Parathyroid adenoma (tissue), 2 donors: ENCODE results near the gene OSCAR.
"Not testable (repeated sequence)": the region's sequence is repeated elsewhere in the genome, so short reads cannot be mapped to it uniquely, and the experiment has no call there.

ENCODE experiments used
- H2AFZ ChIP-seq: fragments of 300-600 bp; sonication (generic); one replicate; pipeline ENCODE4 v1.7.0; 2017; ENCODE audit warnings: antibody characterized with exemption, mild to moderate bottlenecking
- H3K27ac ChIP-seq: fragments of 300-600 bp; sonication (generic); one replicate; pipeline ENCODE4 v1.7.0; 2017
- H3K27me3 ChIP-seq: fragments of 300-600 bp; sonication (generic); one replicate; pipeline ENCODE4 v1.7.0; 2017; ENCODE audit warnings: low read length; ENCODE audit not compliant: control insufficient read depth, insufficient read depth
- H3K36me3 ChIP-seq: fragments of 300-600 bp; sonication (generic); one replicate; pipeline ENCODE4 v1.7.0; 2017; ENCODE audit warnings: low read length; ENCODE audit not compliant: control insufficient read depth, insufficient read depth
- H3K4me1 ChIP-seq: fragments of 300-600 bp; sonication (generic); one replicate; pipeline ENCODE4 v1.7.0; 2017; ENCODE audit warnings: control low read depth
- H3K4me2 ChIP-seq: fragments of 300-600 bp; sonication (generic); one replicate; pipeline ENCODE4 v1.7.0; 2017; ENCODE audit warnings: low read length
- H3K4me3 ChIP-seq: fragments of 300-600 bp; sonication (generic); one replicate; pipeline ENCODE4 v1.7.0; 2017; ENCODE audit warnings: low read depth, low read length
- H3K79me2 ChIP-seq: fragments of 300-600 bp; sonication (generic); one replicate; pipeline ENCODE4 v1.7.0; 2017; ENCODE audit warnings: control low read depth
- H3K9ac ChIP-seq: fragments of 300-600 bp; sonication (generic); one replicate; pipeline ENCODE4 v1.7.0; 2017; ENCODE audit warnings: mild to moderate bottlenecking
- H3K9me3 ChIP-seq: fragments of 300-600 bp; sonication (generic); one replicate; pipeline ENCODE4 v1.7.0; 2017; ENCODE audit warnings: low read length; ENCODE audit not compliant: control insufficient read depth
- CTCF ChIP-seq: fragments of 300-600 bp; sonication (generic); IDR thresholded peaks from one replicate; pipeline ENCODE4 v1.7.0; 2017; ENCODE audit warnings: antibody characterized with exemption, mild to moderate bottlenecking
- donor health status: primary hyperparathyroidism.

OSCAR gene

DNA sequence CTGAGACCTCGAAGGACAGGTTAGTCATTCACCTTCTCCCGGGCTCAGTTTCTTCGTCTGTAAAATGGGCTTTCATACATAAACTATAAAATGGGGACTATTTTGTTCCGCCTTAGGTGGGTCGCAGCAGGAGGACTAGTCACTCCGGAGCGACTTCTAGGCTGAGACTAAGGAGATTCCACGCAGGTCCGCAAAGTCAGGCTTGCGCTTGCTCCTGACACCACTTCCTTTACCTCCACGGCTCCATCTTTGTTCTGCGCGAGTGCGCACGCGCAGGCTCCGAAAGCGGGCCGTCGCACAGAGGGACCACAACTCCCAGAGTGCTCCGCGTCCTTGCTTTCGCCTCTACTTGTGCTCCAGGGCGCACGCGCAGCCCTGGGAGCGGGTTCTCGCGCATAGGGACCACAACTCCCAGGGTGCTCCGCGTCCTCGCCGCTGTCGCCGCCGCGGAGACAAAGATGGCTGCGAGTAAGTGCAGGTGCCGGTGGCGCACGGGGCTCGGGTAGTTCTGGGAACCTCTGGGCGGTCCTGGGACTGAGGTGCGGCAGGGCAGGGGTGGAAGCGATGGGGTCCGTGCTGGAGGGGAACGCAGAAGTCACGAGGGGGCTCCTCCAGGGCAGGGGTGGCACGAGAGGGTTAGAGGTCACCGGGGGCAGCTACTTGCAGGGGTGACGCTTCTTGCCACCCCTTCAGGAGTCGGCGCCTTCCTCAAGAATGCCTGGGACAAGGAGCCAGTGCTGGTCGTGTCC, 2.0 kb upstream of the OSCAR start, which contains the start of gene NDUFA3:
Gene NDUFA3 (plus strand): TSS at position 435 of the 749 bp plus-strand sequence. CDS start 24 bp downstream, at position 459.
- H3K9ac ChIP-seq = peak within 1 kb of the TSS; percentile 42
- peak within 1 kb of the TSS; percentile 60 for H3K27ac ChIP-seq
- H3K4me2 ChIP-seq = peak within 1 kb of the TSS; percentile 83
- H3K4me1 ChIP-seq = no peaks in the 10 kb centered on the region
- H3K27me3 ChIP-seq = no peaks in the 10 kb centered on the region
- H3K36me3 ChIP-seq = no peaks in the 10 kb centered on the region
- H3K9me3 ChIP-seq = no peaks in the 10 kb centered on the region
- no peak for TF ChIP-seq CTCF
- H3K79me2 ChIP-seq = peaks cover 16% of the 10 kb centered on the region
- peak within 1 kb of the TSS; percentile 94 for H2AFZ ChIP-seq
- peak within 1 kb of the TSS; percentile 74 for H3K4me3 ChIP-seq

DNA sequence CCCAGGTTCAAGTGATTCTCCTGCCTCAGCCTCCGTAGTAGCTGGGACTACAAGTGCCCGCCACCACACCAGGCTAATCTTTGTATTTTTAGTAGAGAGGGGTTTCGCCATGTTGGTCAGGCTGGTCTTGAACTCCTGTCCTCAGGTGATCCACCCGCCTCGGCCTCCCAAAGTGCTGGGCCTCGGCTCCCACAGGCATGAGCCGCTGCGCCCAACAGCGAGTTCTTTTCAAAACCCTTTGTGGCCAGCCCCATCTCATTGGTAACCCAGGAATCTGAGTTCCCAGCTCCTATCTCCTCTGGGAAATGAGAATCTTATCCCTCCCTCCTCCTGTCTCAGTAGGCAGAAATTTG, 724 bp downstream of the OSCAR start:
- H3K4me3 ChIP-seq = not testable (repeated sequence)
- H3K79me2 ChIP-seq = peaks cover 13% of the 10 kb centered on the region

GRCh38 chr19:54099190-54099902, 1.3 kb downstream of the OSCAR start:
- no peaks in the 10 kb centered on the region for H3K27me3 ChIP-seq
- no peak overlapping the region for H2AFZ ChIP-seq
- peaks cover 11% of the 10 kb centered on the region for H3K79me2 ChIP-seq
- H3K4me3 ChIP-seq = no peak overlapping the region
- no peaks in the 10 kb centered on the region for H3K4me1 ChIP-seq
- no peak for TF ChIP-seq CTCF
- no peak overlapping the region for H3K9ac ChIP-seq
- no peaks in the 10 kb centered on the region for H3K9me3 ChIP-seq
- H3K4me2 ChIP-seq = no peak overlapping the region
- no peaks in the 10 kb centered on the region for H3K36me3 ChIP-seq
- H3K27ac ChIP-seq = no peak overlapping the region

More for the DNA sequence above, 724 bp downstream of the OSCAR start:
- not testable (repeated sequence) for H2AFZ ChIP-seq, H3K36me3 ChIP-seq, H3K4me2 ChIP-seq, H3K4me1 ChIP-seq, H3K27ac ChIP-seq, H3K9me3 ChIP-seq, H3K27me3 ChIP-seq, H3K9ac ChIP-seq

- H3K9ac ChIP-seq = peak overlapping the region; percentile 21
- H3K79me2 ChIP-seq = no peaks in the 10 kb centered on the region
- peak overlapping the region; percentile 67 for H3K27ac ChIP-seq
These were observed 3.9 kb downstream of the OSCAR start for GRCh38 chr19:54096617-54097106.

DNA sequence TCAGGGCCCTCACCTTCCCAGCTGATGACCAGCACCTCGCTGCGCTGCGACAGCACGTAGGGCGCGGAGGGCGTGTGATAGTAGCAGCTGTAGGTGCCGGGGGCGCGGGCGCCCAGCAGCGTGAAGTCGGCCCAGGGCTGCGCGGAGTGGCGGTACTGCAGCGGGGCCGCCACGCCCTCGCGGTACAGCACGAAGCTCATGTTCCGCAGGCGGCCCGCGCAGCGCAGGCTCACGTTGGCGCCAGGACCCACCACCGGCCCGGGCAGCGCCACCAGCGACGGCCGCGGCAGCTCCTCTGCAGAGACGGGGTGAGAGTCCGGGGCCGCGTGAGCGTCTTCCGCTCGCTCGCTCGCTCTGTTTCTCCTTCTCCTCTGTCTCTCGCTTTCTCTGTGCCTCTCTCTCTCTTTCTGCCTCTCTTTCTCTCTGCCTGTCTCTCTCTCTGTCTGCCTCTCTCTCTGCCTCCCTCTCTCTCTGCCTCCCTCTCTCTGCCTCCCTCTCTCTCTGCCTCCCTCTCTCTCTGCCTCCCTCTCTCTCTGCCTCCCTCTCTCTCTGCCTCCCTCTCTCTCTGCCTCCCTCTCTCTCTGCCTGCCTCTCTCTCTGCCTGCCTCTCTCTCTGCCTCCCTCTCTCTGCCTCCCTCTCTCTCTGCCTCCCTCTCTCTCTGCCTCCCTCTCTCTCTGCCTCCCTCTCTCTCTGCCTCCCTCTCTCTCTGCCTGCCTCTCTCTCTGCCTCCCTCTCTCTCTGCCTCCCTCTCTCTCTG, 4.6 kb downstream of the OSCAR start:
- H3K27me3 ChIP-seq, H3K36me3 ChIP-seq, H3K9me3 ChIP-seq, H3K79me2 ChIP-seq, H3K4me1 ChIP-seq, H3K9ac ChIP-seq: not testable (repeated sequence)
- peak overlapping the region; percentile 99 for H2AFZ ChIP-seq
- peak overlapping the region; percentile 67 for H3K27ac ChIP-seq
- peak overlapping the region; percentile 87 for H3K4me2 ChIP-seq
- peak overlapping the region; percentile 50 for H3K4me3 ChIP-seq

More at GRCh38 chr19:54096617-54097106, 3.9 kb downstream of the OSCAR start:
- no peaks in the 10 kb centered on the region for H3K27me3 ChIP-seq
- peak overlapping the region; percentile 64 for H3K4me2 ChIP-seq
- no peaks in the 10 kb centered on the region for H3K4me1 ChIP-seq
- H3K4me3 ChIP-seq = peak overlapping the region; percentile 61
- H3K9me3 ChIP-seq = no peaks in the 10 kb centered on the region
- peak; percentile 8 for TF ChIP-seq CTCF
- peak overlapping the region; percentile 99 for H2AFZ ChIP-seq
- H3K36me3 ChIP-seq = no peaks in the 10 kb centered on the region
